AG09319 (cell line): Measurements from ENCODE around the gene CDK15.

Source experiments
- DNase-seq: peaks from one replicate; pipeline ENCODE4 v3.0.0-alpha.2; 2010; ENCODE audit warnings: low read depth; ENCODE audit errors: extremely low read depth
- TF ChIP-seq, protein P1 (sequence below): IDR thresholded peaks from 2 replicates; pipeline ENCODE4 v1.5.1; 2011; ENCODE audit warnings: low read depth, mild to moderate bottlenecking, inconsistent platforms, low read length, moderate library complexity

CDK15 gene

DNA sequence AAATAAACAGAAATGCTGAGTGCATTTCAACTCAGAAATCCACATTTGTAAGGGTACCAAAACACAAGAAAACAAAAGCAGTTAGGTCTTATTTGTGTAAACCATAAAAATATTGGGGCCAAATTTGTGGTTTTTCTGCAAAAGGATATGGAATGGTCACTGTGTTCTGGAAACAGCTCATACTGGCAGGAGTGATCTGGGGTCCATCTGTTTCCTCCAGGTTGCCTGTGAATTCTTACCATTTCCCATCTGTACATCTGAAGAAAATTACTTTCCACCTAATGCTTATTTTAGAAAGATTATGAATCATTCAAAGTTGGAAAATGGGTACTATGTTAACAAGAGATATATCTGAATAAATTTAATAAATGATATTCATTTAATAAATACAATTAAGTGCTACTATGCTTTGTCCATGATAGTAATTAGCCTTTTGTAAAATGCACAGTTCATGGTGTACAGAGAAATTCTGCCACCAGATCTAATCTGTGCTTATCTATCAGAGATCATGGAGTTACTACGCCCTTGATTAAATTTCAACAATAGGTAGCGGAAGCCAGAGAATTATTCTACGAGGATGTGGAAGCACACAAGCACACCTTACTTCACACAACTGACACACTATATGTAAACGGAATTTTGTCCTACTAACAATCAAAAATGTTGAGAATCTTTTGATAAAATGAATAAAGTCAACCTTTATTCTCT, 36.5 kb upstream of the CDK15 start:
- TF ChIP-seq, protein P1, sequence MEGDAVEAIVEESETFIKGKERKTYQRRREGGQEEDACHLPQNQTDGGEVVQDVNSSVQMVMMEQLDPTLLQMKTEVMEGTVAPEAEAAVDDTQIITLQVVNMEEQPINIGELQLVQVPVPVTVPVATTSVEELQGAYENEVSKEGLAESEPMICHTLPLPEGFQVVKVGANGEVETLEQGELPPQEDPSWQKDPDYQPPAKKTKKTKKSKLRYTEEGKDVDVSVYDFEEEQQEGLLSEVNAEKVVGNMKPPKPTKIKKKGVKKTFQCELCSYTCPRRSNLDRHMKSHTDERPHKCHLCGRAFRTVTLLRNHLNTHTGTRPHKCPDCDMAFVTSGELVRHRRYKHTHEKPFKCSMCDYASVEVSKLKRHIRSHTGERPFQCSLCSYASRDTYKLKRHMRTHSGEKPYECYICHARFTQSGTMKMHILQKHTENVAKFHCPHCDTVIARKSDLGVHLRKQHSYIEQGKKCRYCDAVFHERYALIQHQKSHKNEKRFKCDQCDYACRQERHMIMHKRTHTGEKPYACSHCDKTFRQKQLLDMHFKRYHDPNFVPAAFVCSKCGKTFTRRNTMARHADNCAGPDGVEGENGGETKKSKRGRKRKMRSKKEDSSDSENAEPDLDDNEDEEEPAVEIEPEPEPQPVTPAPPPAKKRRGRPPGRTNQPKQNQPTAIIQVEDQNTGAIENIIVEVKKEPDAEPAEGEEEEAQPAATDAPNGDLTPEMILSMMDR: no peak
- no peak for DNase-seq

DNA sequence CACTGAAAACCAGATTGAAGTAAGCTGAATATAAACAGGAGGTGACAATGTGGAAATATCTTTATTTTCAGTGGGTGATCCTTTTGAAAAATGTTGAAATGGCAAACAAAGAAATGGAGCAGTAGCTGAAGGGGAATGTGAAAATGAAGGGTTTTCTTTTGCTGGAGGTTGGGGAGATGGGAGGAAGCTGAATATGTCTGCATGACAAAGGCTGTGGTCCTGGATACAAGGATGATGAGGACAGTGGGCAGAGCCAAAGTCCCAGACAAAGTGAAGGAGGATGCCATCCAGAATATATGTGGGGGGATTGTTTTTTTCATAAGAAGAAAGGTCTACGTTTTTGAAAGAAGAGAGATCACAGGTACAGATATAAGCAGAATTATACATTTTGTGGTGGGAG, 32.3 kb upstream of the CDK15 start:
- DNase-seq: no peak
- TF ChIP-seq, protein P1: no peak

DNA sequence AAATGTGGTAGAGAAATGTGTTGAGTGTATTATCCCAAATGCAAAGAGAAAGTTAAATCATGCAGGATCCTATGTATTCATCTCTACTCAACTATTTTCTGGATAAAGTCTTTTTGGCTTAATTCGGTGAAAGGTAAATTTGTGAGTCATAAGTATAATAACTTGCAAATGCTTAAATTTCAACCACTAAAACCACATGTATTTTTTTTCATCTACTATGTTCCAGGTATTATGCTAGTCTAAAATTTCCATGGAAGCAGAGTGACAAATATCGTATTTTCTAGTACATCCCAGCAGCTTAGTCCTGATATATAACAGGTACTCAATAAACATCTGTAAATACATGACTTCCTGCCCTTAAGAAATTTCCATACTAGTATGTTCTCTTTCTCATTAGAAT, 31.8 kb upstream of the CDK15 start:
- DNase-seq: no peak
- TF ChIP-seq, protein P1: no peak

DNA sequence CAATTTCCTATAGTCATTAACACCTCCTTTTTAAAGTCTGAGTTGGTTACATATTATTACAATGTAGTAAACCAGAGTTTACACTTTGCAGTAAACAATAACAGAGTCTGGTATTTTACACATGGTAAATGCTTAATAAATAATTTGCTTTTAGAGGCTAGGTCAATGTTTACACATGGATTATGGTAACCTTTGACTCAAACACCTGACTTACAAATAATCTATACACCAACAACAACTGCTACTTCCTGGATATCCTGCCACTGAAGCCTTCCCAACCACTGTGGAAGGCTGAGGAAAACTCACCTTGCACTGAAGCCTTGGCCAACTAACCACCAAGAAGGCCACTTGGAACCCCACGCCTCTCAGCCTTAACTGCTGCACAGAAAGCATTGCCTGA, 31.0 kb upstream of the CDK15 start:
- DNase-seq: no peak
- TF ChIP-seq, protein P1: no peak

DNA sequence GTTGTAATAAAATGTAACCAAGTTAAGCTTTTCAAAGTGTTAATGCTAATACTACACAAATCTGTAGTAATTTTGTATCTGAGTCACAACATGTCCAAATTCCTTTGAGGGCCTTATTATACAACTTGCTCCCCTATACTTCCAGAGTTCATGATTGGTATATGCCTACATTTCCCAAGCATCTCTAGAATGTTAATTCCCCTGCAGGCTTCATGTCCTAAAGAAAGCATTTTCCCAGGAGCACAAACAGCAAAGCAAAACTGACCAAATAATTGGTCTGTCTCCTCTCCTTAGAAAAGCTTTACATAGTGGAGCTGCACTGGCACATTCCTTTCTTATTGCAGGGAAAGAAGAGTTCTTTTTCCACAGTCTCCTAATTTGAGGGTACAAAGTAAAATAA, 29.3 kb upstream of the CDK15 start:
- TF ChIP-seq, protein P1: no peak
- DNase-seq: no peak

DNA sequence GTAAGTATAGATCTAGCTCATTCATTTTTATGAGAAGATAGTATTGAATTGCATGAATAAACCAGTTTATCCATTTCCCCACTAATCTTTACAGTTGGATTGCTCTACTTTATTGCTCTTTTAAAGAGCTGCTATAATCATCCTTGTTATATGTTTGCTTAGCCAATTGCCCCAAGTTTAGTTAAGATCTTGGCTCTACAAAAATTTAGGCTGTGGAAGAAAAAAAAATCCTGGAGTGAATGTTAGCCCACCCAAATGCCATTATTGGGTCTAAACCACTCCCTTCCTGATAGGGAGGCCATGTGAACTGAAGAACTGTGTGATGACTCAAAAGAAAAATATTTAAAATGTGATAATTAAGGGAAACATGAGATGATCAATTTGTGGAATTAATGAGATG, 28.5 kb upstream of the CDK15 start:
- DNase-seq: no peak
- TF ChIP-seq, protein P1: no peak

DNA sequence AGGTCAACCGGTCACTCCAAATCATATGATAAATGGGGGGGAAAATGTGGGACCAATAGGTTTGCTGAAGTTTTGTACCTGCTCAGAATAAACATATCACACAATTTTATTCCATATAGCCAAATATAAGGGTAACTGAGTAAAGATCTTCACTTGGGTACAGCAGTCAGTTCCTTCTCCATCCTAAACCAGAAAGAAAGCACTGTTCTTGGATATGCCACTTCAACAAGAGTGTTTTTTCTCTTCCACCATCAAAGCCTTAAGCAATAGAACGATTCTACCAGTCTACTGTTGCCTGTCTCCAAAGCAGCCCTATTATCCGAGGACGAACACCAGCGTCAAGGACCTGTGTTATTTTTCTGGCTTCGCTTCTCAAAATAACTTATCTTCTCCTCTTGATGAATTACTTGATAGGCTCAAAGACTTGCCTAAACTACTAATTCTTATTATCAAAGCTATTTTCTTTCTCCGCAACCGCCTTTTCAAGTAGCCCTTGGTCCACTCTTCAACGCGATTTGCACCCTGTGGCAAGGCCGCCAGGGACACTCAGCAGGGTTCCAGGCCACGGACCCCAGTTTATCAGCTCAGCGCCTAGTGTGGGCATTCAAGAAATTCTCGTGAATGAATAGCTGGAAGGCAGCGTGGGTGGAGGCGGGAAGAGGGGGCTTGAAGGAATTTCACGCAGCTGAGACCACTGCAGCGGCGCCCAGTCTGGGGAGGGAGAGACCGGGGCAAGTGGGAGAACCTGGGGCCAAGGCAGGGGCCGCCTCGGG, 26.2 kb upstream of the CDK15 start:
- TF ChIP-seq, protein P1: no peak
- DNase-seq: no peak
